Panc1 (cell line): Measurements from ENCODE around the gene RTP1. TPM values are rescaled to one million over a fixed set of nuclear protein-coding genes. Genes with fewer than 3 reads are reported as not detected.

Experiments used
- ATAC-seq: fragments of 200-7000 bp; cut with Tn5 transposase; 2 replicates; pipeline ENCODE4 v1.9.1; 2020; ENCODE audit warnings: mild to moderate bottlenecking, moderate library complexity
- Bru-seq: library from RNA; stranded (reverse); fragments of 400-500 nt; gene quantifications from one replicate; lab custom pipeline; 2021; lab: Mats Ljungman, UMichigan
- BruChase-seq, 2 experiments: library from RNA; stranded (reverse); fragments of 400-500 nt; gene quantifications; one replicate each; lab custom pipeline; 2021; lab: Mats Ljungman, UMichigan
- BruUV-seq: library from RNA; stranded (reverse); fragments of 400-500 nt; replicated peaks from 2 replicates; lab custom pipeline; 2021; lab: Mats Ljungman, UMichigan
- CTCF ChIA-PET: fragments of 300-600 bp; sonication (Branson Sonifier 250); formaldehyde crosslinking; loops from one replicate; lab custom pipeline; 2022; ENCODE audit warnings: antibody characterized with exemption; lab: Charles Lee
- POLR2A ChIA-PET: fragments of 300-600 bp; sonication (Branson Sonifier 250); formaldehyde crosslinking; loops from one replicate; lab custom pipeline; 2022; ENCODE audit warnings: antibody characterized with exemption; lab: Charles Lee
- DNase-seq: peaks from one replicate; pipeline ENCODE4 v3.0.0-alpha.2; 2010; ENCODE audit warnings: low read depth, low spot score
- H3K27ac ChIP-seq: 2 replicates; pipeline ENCODE4 v1.5.1; 2011; ENCODE audit warnings: mild to moderate bottlenecking, low read length, inconsistent platforms
- H3K27me3 ChIP-seq: fragments of 200-500 bp; sonication (Bioruptor generic); 2 replicates; pipeline ENCODE4 v1.6.0; 2014; ENCODE audit warnings: low read length, inconsistent platforms; ENCODE audit not compliant: control insufficient read depth, insufficient read depth
- H3K36me3 ChIP-seq: fragments of 200-500 bp; sonication (Bioruptor generic); 2 replicates; pipeline ENCODE4 v1.5.1; 2014; ENCODE audit warnings: inconsistent platforms, mild to moderate bottlenecking, low read length, moderate library complexity; ENCODE audit not compliant: control insufficient read depth, insufficient read depth
- H3K4me1 ChIP-seq: 2 replicates; pipeline ENCODE4 v1.5.1; 2011; ENCODE audit warnings: inconsistent platforms, mild to moderate bottlenecking, low read length, moderate library complexity; ENCODE audit not compliant: control insufficient read depth, insufficient read depth
- H3K4me3 ChIP-seq, 2 experiments: 2 replicates each; pipeline ENCODE4 v1.5.1; 2011 to 2012; ENCODE audit warnings: low read depth in 2 of 2, low read length in 2 of 2, mild to moderate bottlenecking in 2 of 2, inconsistent platforms in 1 of 2, moderate library complexity in 1 of 2
- H3K9me3 ChIP-seq: fragments of 200-500 bp; sonication (Bioruptor generic); 2 replicates; pipeline ENCODE4 v1.5.1; 2014; ENCODE audit warnings: low read depth, mild to moderate bottlenecking, inconsistent platforms, low read length, moderate library complexity; ENCODE audit not compliant: control insufficient read depth, insufficient read depth
- POLR2AphosphoS5 ChIP-seq: IDR thresholded peaks from 2 replicates; pipeline ENCODE4 v1.6.1; 2012; ENCODE audit warnings: mild to moderate bottlenecking, low read depth, low read length, moderate library complexity
- SIN3A ChIP-seq: IDR thresholded peaks from 2 replicates; pipeline ENCODE4 v1.6.1; 2012; ENCODE audit warnings: low read depth, mild to moderate bottlenecking, low read length, moderate library complexity, borderline replicate concordance; ENCODE audit not compliant: insufficient read depth
- TCF7L2 ChIP-seq: IDR thresholded peaks from 2 replicates; pipeline ENCODE4 v1.6.1; 2011; ENCODE audit warnings: mild to moderate bottlenecking, low read depth, low read length, inconsistent platforms
- in situ Hi-C: cut with HindIII; loops from 2 replicates; pipeline ENCODE4 v1.10.0; 2016; ENCODE audit warnings: low sequenced_read_pairs, low pct_unique_long_range_greater_than_20kb
- intact Hi-C: fragments of 100-400 bp; cut with micrococcal nuclease; formaldehyde crosslinking; loops from one replicate; pipeline ENCODE4 v1.10.0; 2022; ENCODE audit not compliant: unreplicated experiment
- long read RNA-seq: library from polyadenylated mRNA; unstranded; transcript quantifications from one replicate; pipeline ENCODE4 v2.0.0, GENCODE V29; 2021; ENCODE audit not compliant: unreplicated experiment
- polyA plus RNA-seq: library from polyadenylated mRNA; unstranded; fragments of >200 nt; gene quantifications from one replicate; pipeline ENCODE4 v1.2.1, GENCODE V29; 2012; ENCODE audit warnings: missing spikeins; ENCODE audit not compliant: insufficient read length
- total RNA-seq: library from RNA; stranded (reverse); gene quantifications from one replicate; pipeline ENCODE4 v1.2.1, GENCODE V29; 2021; ENCODE audit not compliant: unreplicated experiment
- TF ChIP-seq, protein P1 (sequence below): fragments of 450-650 bp; IDR thresholded peaks from 2 replicates; pipeline ENCODE4 v1.5.1; 2017; ENCODE audit warnings: mild to moderate bottlenecking
- TF ChIP-seq, protein P2 (sequence below), 2 experiments: IDR thresholded peaks; 2 replicates each; pipeline ENCODE4 v1.6.1; 2011 to 2012; ENCODE audit warnings: low read depth in 2 of 2, control low read depth in 1 of 2, low read length in 1 of 2, mild to moderate bottlenecking in 1 of 2, moderate library complexity in 1 of 2; ENCODE audit not compliant: insufficient read depth in 1 of 2

RTP1 gene, protein sequence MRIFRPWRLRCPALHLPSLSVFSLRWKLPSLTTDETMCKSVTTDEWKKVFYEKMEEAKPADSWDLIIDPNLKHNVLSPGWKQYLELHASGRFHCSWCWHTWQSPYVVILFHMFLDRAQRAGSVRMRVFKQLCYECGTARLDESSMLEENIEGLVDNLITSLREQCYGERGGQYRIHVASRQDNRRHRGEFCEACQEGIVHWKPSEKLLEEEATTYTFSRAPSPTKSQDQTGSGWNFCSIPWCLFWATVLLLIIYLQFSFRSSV
- total RNA-seq (not detected), Bru-seq, nascent RNA (not detected), BruChase-seq, experiment 1, labeled RNA remaining after a 2-hour chase (not detected), BruChase-seq, experiment 2, labeled RNA remaining after a 6-hour chase (not detected)
- not detected for polyA plus RNA-seq
- long read RNA-seq = 0 reads

DNA sequence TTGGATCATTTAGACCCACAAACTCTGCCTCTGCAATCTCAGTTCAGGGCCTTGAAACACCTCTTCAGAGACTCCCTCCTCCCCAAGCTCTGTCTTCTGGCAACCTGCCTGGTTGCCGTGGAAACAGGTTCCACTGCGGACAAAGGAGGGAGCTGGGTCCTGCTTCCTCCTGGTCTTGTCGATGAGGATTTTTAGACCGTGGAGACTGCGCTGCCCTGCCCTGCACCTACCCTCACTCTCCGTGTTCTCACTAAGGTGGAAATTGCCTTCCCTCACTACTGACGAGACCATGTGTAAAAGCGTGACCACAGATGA lies at the start of gene RTP1:
RTP1 (plus strand) TSS at position 152 of the 315 bp plus-strand sequence; CDS start at position 182, 30 bp downstream.
- no peaks in the 10 kb centered on the region for H3K36me3 ChIP-seq
- no peak for DNase-seq
- ATAC-seq = no peak
- no peak within 1 kb of the TSS for H3K4me3 ChIP-seq
- no peaks in the 10 kb centered on the region for H3K9me3 ChIP-seq
- CTCF ChIA-PET = interaction anchor here (0.6 kb wide), 1 partner anchor 157 kb away, joined by 3 read pairs; no protein-coding TSS in a partner anchor
- peaks cover 14% of the 10 kb centered on the region; the same call in 1 of the 2 replicates for H3K27me3 ChIP-seq
- no TSS peak for BruUV-seq
- H3K4me1 ChIP-seq = no peaks in the 10 kb centered on the region
- no peak for TF ChIP-seq TCF7L2
- TF ChIP-seq, protein P1, sequence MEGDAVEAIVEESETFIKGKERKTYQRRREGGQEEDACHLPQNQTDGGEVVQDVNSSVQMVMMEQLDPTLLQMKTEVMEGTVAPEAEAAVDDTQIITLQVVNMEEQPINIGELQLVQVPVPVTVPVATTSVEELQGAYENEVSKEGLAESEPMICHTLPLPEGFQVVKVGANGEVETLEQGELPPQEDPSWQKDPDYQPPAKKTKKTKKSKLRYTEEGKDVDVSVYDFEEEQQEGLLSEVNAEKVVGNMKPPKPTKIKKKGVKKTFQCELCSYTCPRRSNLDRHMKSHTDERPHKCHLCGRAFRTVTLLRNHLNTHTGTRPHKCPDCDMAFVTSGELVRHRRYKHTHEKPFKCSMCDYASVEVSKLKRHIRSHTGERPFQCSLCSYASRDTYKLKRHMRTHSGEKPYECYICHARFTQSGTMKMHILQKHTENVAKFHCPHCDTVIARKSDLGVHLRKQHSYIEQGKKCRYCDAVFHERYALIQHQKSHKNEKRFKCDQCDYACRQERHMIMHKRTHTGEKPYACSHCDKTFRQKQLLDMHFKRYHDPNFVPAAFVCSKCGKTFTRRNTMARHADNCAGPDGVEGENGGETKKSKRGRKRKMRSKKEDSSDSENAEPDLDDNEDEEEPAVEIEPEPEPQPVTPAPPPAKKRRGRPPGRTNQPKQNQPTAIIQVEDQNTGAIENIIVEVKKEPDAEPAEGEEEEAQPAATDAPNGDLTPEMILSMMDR = no peak
- no peak within 1 kb of the TSS for H3K27ac ChIP-seq
- intact Hi-C loops (no loop called here), in situ Hi-C loops (no loop called here)
- POLR2A ChIA-PET = no interaction called here

DNA sequence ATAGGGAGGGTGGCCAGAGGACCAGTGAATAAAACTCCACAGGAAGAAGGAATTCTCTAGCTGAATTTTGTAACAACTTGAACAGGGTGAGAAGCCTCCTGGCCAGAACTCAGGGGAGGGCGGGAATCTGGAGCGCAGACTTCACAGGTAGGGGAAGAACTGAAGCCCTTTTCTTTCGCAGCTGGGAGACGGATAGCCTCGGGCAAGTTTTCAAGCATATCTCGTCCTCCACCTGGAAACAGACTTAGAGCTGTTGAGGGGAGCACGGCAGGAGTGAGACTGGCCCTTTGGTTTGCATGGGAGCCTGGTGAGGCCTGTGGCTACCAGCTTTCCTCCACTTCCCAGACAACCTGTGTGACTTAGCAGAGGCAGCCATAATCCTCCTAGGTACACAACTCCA lies 47.1 kb upstream of the RTP1 start:
- ATAC-seq = no peak

More for the DNA sequence above, 47.1 kb upstream of the RTP1 start:
- no peak overlapping the region for H3K27ac ChIP-seq
- DNase-seq = no peak
- ChIA-PET POLR2A (interaction anchor here (0.7 kb wide), 1 partner anchor 405 kb away, joined by 3 read pairs; no protein-coding TSS in a partner anchor), CTCF (interaction anchor here (0.7 kb wide), 2 partner anchors 16 to 37 kb away, joined by 3 read pairs; no protein-coding TSS in a partner anchor)
- H3K4me1 ChIP-seq = no peaks in the 10 kb centered on the region
- TF ChIP-seq, protein P2, sequence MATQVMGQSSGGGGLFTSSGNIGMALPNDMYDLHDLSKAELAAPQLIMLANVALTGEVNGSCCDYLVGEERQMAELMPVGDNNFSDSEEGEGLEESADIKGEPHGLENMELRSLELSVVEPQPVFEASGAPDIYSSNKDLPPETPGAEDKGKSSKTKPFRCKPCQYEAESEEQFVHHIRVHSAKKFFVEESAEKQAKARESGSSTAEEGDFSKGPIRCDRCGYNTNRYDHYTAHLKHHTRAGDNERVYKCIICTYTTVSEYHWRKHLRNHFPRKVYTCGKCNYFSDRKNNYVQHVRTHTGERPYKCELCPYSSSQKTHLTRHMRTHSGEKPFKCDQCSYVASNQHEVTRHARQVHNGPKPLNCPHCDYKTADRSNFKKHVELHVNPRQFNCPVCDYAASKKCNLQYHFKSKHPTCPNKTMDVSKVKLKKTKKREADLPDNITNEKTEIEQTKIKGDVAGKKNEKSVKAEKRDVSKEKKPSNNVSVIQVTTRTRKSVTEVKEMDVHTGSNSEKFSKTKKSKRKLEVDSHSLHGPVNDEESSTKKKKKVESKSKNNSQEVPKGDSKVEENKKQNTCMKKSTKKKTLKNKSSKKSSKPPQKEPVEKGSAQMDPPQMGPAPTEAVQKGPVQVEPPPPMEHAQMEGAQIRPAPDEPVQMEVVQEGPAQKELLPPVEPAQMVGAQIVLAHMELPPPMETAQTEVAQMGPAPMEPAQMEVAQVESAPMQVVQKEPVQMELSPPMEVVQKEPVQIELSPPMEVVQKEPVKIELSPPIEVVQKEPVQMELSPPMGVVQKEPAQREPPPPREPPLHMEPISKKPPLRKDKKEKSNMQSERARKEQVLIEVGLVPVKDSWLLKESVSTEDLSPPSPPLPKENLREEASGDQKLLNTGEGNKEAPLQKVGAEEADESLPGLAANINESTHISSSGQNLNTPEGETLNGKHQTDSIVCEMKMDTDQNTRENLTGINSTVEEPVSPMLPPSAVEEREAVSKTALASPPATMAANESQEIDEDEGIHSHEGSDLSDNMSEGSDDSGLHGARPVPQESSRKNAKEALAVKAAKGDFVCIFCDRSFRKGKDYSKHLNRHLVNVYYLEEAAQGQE (IDR thresholded peaks at IDR 0.05; ENCODE audit: insufficient read depth in 1 of 2, low read depth in 2 of 2, low read length in 1 of 2) = no peak
- TF ChIP-seq POLR2AphosphoS5 (no peak), SIN3A (no peak), TCF7L2 (no peak)
- TF ChIP-seq, protein P1 = no peak
- H3K36me3 ChIP-seq = no peaks in the 10 kb centered on the region
- in situ Hi-C loops (no loop called here), intact Hi-C loops (no loop called here)
- no TSS peak for BruUV-seq
- no peak overlapping the region for H3K4me3 ChIP-seq
- peaks cover 3% of the 10 kb centered on the region; the same call in 1 of the 2 replicates for H3K27me3 ChIP-seq
- no peaks in the 10 kb centered on the region for H3K9me3 ChIP-seq
